H1 (cell line): ENCODE measurements around the gene ACOT7. TPM values are rescaled to one million over a fixed set of nuclear protein-coding genes. Genes with fewer than 3 reads are reported as not detected.

ENCODE experiments used
- CTCF ChIA-PET: fragments of 300-600 bp; sonication (Branson Sonifier 250); formaldehyde crosslinking; loops from one replicate; lab custom pipeline; 2021; ENCODE audit not compliant: partially characterized antibody; lab: Charles Lee
- POLR2A ChIA-PET: fragments of 300-600 bp; sonication (Branson Sonifier 250); formaldehyde crosslinking; loops from one replicate; lab custom pipeline; 2021; ENCODE audit warnings: inconsistent platforms; ENCODE audit not compliant: partially characterized antibody; lab: Charles Lee
- DNase-seq, 2 experiments: peaks; one replicate each; pipeline versions ENCODE4 v3.0.0 to v3.0.0-alpha.2; 2010 to 2022; ENCODE audit warnings: low spot score in 2 of 2, low read depth in 1 of 2, mixed read lengths in 1 of 2
- FAIRE-seq: peaks from 2 replicates; lab custom pipeline; 2011; peaks lifted over from hg19 to GRCh38; lab: Jason Lieb, UNC
- H2AFZ ChIP-seq: 2 replicates; pipeline ENCODE4 v1.8.1; 2012; ENCODE audit warnings: low read length, inconsistent platforms
- H2AK5ac ChIP-seq: 2 replicates; pipeline ENCODE4 v1.6.1; 2013; ENCODE audit warnings: low read depth, low read length
- H2BK120ac ChIP-seq: replicated peaks from 2 replicates; pipeline ENCODE3; 2013; ENCODE audit warnings: low read depth, low read length, inconsistent platforms
- H2BK12ac ChIP-seq: 2 replicates; pipeline ENCODE4 v1.6.1; 2013; ENCODE audit warnings: low read depth, low read length
- H2BK15ac ChIP-seq: 2 replicates; pipeline ENCODE4 v1.6.1; 2013; ENCODE audit warnings: low read length
- H2BK20ac ChIP-seq: 2 replicates; pipeline ENCODE4 v1.6.1; 2013; ENCODE audit warnings: low read length
- H2BK5ac ChIP-seq: 2 replicates; pipeline ENCODE4 v1.6.1; 2013; ENCODE audit warnings: low read depth, low read length
- H3K14ac ChIP-seq: 2 replicates; pipeline ENCODE4 v1.6.1; 2013; ENCODE audit warnings: inconsistent platforms; ENCODE audit not compliant: insufficient read length
- H3K18ac ChIP-seq: 2 replicates; pipeline ENCODE4 v1.6.1; 2013; ENCODE audit warnings: low read length; ENCODE audit errors: extremely low read depth
- H3K23ac ChIP-seq: 2 replicates; pipeline ENCODE4 v1.6.1; 2013; ENCODE audit warnings: inconsistent platforms; ENCODE audit not compliant: insufficient read length
- H3K23me2 ChIP-seq: 2 replicates; pipeline ENCODE4 v1.6.1; 2013; ENCODE audit warnings: low read depth, low read length
- H3K27ac ChIP-seq: 2 replicates; pipeline ENCODE4 v1.6.1; 2011; ENCODE audit warnings: low read depth, low read length, inconsistent platforms
- H3K27me3 ChIP-seq, 4 experiments: replicated peaks in 1 of 4; 1 replicate in 1 of 4; 2 replicates in 3 of 4; pipeline versions ENCODE4 v1.6.1 to v1.8.1; 2011 to 2013; ENCODE audit warnings: low read length in 3 of 4, mild to moderate bottlenecking in 3 of 4, inconsistent platforms in 2 of 4, mixed read lengths in 2 of 4, moderate library complexity in 1 of 4; ENCODE audit not compliant: control insufficient read depth in 3 of 4, insufficient read depth in 3 of 4; ENCODE audit errors: extremely low read depth in 1 of 4
- H3K36me3 ChIP-seq, 4 experiments: 2 replicates each; pipeline versions ENCODE4 v1.6.1 to v1.8.1; 2011 to 2013; ENCODE audit warnings: mild to moderate bottlenecking in 4 of 4, low read length in 3 of 4, moderate library complexity in 2 of 4, control low read depth in 1 of 4, inconsistent platforms in 1 of 4; ENCODE audit not compliant: insufficient read depth in 4 of 4, control insufficient read depth in 2 of 4
- H3K4ac ChIP-seq: replicated peaks from 2 replicates; pipeline ENCODE3; 2013; ENCODE audit warnings: low read length, low read depth, mixed read lengths, inconsistent platforms; ENCODE audit not compliant: insufficient read length
- H3K4me1 ChIP-seq, 4 experiments: replicated peaks in 1 of 4; 1 replicate in 1 of 4; 2 replicates in 3 of 4; pipeline versions ENCODE4 v1.6.1 to v1.8.1; 2011 to 2013; ENCODE audit warnings: low read length in 3 of 4, inconsistent platforms in 2 of 4, mixed read lengths in 1 of 4; ENCODE audit not compliant: insufficient read depth in 4 of 4, control insufficient read depth in 3 of 4
- H3K4me2 ChIP-seq, 2 experiments: 2 replicates each; pipeline versions ENCODE4 v1.6.1 to v1.8.1; 2011 to 2013; ENCODE audit warnings: low read depth in 2 of 2, low read length in 2 of 2, control low read depth in 1 of 2, inconsistent platforms in 1 of 2, mild to moderate bottlenecking in 1 of 2; ENCODE audit not compliant: insufficient read depth in 1 of 2
- H3K4me3 ChIP-seq, 4 experiments: fragments of 200-600, 300-600 bp in 1 of 4; sonication (generic), shearing (Covaris generic), sonication (Bioruptor Twin) in 1 of 4; 2 replicates each; pipeline versions ENCODE4 v1.5.1 to v1.8.1; 2011 to 2016; ENCODE audit warnings: low read length in 4 of 4, low read depth in 3 of 4, control low read depth in 2 of 4, inconsistent platforms in 2 of 4, mild to moderate bottlenecking in 2 of 4, mixed read lengths in 1 of 4, moderate library complexity in 1 of 4; ENCODE audit not compliant: insufficient read depth in 2 of 4; ENCODE audit errors: extremely low read depth in 1 of 4
- H3K56ac ChIP-seq: replicated peaks from 2 replicates; pipeline ENCODE3; 2013; ENCODE audit warnings: low read depth, mild to moderate bottlenecking, mixed read lengths, low read length, inconsistent platforms; ENCODE audit not compliant: insufficient read length
- H3K79me1 ChIP-seq: 2 replicates; pipeline ENCODE4 v1.6.1; 2013; ENCODE audit warnings: low read depth, low read length, control low read depth
- H3K79me2 ChIP-seq, 2 experiments: 2 replicates each; pipeline versions ENCODE4 v1.6.1 to v1.8.1; 2012 to 2013; ENCODE audit warnings: low read length in 2 of 2, mild to moderate bottlenecking in 2 of 2, inconsistent platforms in 1 of 2; ENCODE audit not compliant: insufficient read depth in 2 of 2, control insufficient read depth in 1 of 2
- H3K9ac ChIP-seq, 4 experiments: replicated peaks in 1 of 4; 1 replicate in 1 of 4; 2 replicates in 3 of 4; pipeline versions ENCODE4 v1.6.1 to v1.8.1; 2011 to 2013; ENCODE audit warnings: low read depth in 3 of 4, low read length in 3 of 4, control low read depth in 2 of 4, mild to moderate bottlenecking in 2 of 4, moderate library complexity in 2 of 4, inconsistent platforms in 1 of 4; ENCODE audit errors: extremely low read depth in 1 of 4
- H3K9me3 ChIP-seq, 2 experiments: 2 replicates each; pipeline versions ENCODE4 v1.6.1 to v1.8.1; 2012 to 2013; ENCODE audit warnings: mild to moderate bottlenecking in 2 of 2, moderate library complexity in 2 of 2, control low read depth in 1 of 2, inconsistent platforms in 1 of 2, low read depth in 1 of 2, low read length in 1 of 2, mixed read lengths in 1 of 2; ENCODE audit not compliant: insufficient read depth in 2 of 2
- H4K20me1 ChIP-seq, 2 experiments: replicated peaks in 1 of 2; 2 replicates each; pipeline versions ENCODE3 to v1.8.1; 2011 to 2013; ENCODE audit warnings: inconsistent platforms in 2 of 2, low read length in 2 of 2, mild to moderate bottlenecking in 1 of 2; ENCODE audit not compliant: insufficient read depth in 2 of 2, control insufficient read depth in 1 of 2
- H4K5ac ChIP-seq: 2 replicates; pipeline ENCODE4 v1.6.1; 2013; ENCODE audit warnings: low read length, low read depth, mixed read lengths, inconsistent platforms; ENCODE audit not compliant: insufficient read length
- H4K8ac ChIP-seq: 2 replicates; pipeline ENCODE4 v1.8.0; 2013; ENCODE audit warnings: mild to moderate bottlenecking, moderate library complexity, low read length, inconsistent platforms; ENCODE audit not compliant: insufficient read depth; ENCODE audit errors: extremely low read depth
- H4K91ac ChIP-seq: replicated peaks from 2 replicates; pipeline ENCODE3; 2013; ENCODE audit warnings: low read length, mixed read lengths, inconsistent platforms; ENCODE audit not compliant: insufficient read length
- EZH2 ChIP-seq: fragments of 200-600 bp; sonication (generic); IDR thresholded peaks from 2 replicates; pipeline ENCODE4 v1.7.1; 2012; ENCODE audit warnings: low read depth, mild to moderate bottlenecking, moderate library complexity, low read length, inconsistent platforms; ENCODE audit not compliant: severe bottlenecking
- JUN ChIP-seq: IDR thresholded peaks from 2 replicates; pipeline ENCODE4 v1.6.1; 2011; ENCODE audit warnings: low read depth, mild to moderate bottlenecking, improper control_type of control experiment, low read length
- MAFK ChIP-seq: IDR thresholded peaks from 2 replicates; pipeline ENCODE4 v1.6.1; 2012; ENCODE audit warnings: low read depth, mild to moderate bottlenecking, improper control_type of control experiment, low read length
- POU5F1 ChIP-seq: IDR thresholded peaks from 2 replicates; pipeline ENCODE4 v1.6.1; 2011; ENCODE audit warnings: low read depth, mild to moderate bottlenecking, low read length, moderate library complexity
- SRF ChIP-seq: IDR thresholded peaks from 2 replicates; pipeline ENCODE4 v1.6.1; 2011; ENCODE audit warnings: mild to moderate bottlenecking, low read depth, low read length, moderate library complexity
- TEAD4 ChIP-seq: IDR thresholded peaks from 2 replicates; pipeline ENCODE4 v1.6.1; 2012; ENCODE audit warnings: low read depth, low read length, inconsistent platforms, mixed read lengths
- whole genome bisulfite sequencing, 2 experiments: shearing (Covaris generic) in 1 of 2; methylation state at CpG; one replicate each; pipeline versions ENCODE4 v1.1.6 to v1.1.7; 2013 to 2015; ENCODE audit warnings: low lambda C conversion rate in 2 of 2, mixed read lengths in 2 of 2, inconsistent platforms in 1 of 2, low coverage in 1 of 2, missing lambda C conversion rate in 1 of 2; ENCODE audit not compliant: insufficient replicate concordance in 2 of 2, insufficient coverage in 1 of 2, insufficient read length in 1 of 2; ENCODE audit errors: extremely low coverage in 1 of 2, missing lambda C conversion rate in 1 of 2; 5-methylcytosine and 5-hydroxymethylcytosine counted together
- polyA plus RNA-seq, 7 experiments: library from polyadenylated mRNA; depleted of rRNA in 3 of 7; stranded (reverse) in 5 of 7; unstranded in 2 of 7; fragments of >200 nt in 5 of 7; fragments of 200-250 nt in 2 of 7; gene quantifications; 1 replicate in 5 of 7; 2 replicates in 1 of 7; 4 replicates in 1 of 7; pipeline versions ENCODE4 v1.2.1 to v1.2.3, GENCODE V29; 2011 to 2013; ENCODE audit warnings: missing spikeins in 2 of 7, mixed read lengths in 2 of 7
- total RNA-seq: library from RNA; stranded (reverse); fragmentation: NEBNext Ultra II Directional; extraction: Animal tissue kit (Norgen Biotek cat#: 25700); gene quantifications from 2 replicates; pipeline ENCODE4 v1.2.1, GENCODE V29; 2021

Gene ACOT7
- total and polyA plus RNA-seq, 2 of the 8 experiments (the other 6 are each of a cell fraction or from before 2014, with no cell fraction given), result 151 to 214 TPM

- Histone ChIP-seq H3K79me1 (no peaks in the 10 kb centered on the region), H4K8ac (no peak overlapping the region), H3K36me3 (no peaks in the 10 kb centered on the region), H3K4ac (no peak overlapping the region), H2AK5ac (no peak overlapping the region), H3K56ac (no peak overlapping the region), H2BK20ac (no peak overlapping the region), H3K4me3 (no peak overlapping the region), H3K4me2 (no peak overlapping the region), H3K9ac (no peak overlapping the region), H3K79me2 (no peaks in the 10 kb centered on the region), H3K23ac (no peak overlapping the region), H2BK120ac (no peak overlapping the region), H3K27ac (no peak overlapping the region), H3K23me2 (no peaks in the 10 kb centered on the region), H2BK12ac (no peak overlapping the region), H2AFZ (no peak overlapping the region), H3K27me3 (no peaks in the 10 kb centered on the region; a peak in 1 of 7 replicates), H2BK5ac (no peak overlapping the region), H4K5ac (no peak overlapping the region), H4K20me1 (peaks cover 5 to 24% of the 10 kb centered on the region in 2 experiments), H3K14ac (no peak overlapping the region), H3K4me1 (peaks cover 0 to 10% (median 6%) of the 10 kb centered on the region in 4 experiments; a peak in 6 of 7 replicates), H4K91ac (no peak overlapping the region), H2BK15ac (no peak overlapping the region), H3K18ac (no peak overlapping the region), H3K9me3 (no peaks in the 10 kb centered on the region)
- DNase-seq (no peak), FAIRE-seq (no peak)
- ChIA-PET CTCF (interaction anchor here (0.8 to 7.0 kb wide), 23 partner anchors 8 to 227 kb away, joined by 3 to 51 read pairs (median 5); no protein-coding TSS in a partner anchor), POLR2A (interaction anchor here (0.8 kb wide), 1 partner anchor 23 kb away, joined by 3 read pairs; no protein-coding TSS in a partner anchor)
- 77% methylated on average over 21 of the region's 21 CpGs; no CpG with 5 or more reads in 1 of the 2 experiments for WGBS, 2 experiments
- TF ChIP-seq JUN, result no peak
- TF ChIP-seq POU5F1, result no peak
- no peak for TF ChIP-seq SRF
- TF ChIP-seq EZH2, result no peak
- TF ChIP-seq MAFK, result no peak
- TF ChIP-seq TEAD4, result no peak
These were observed 125.2 kb downstream of the ACOT7 start for GRCh38 chr1:6268415-6268814.
